HG03439 (cell line): ENCODE results near the gene VSTM5.

Experiments used
- ATAC-seq: cut with Tn5 transposase; IDR thresholded peaks from one replicate; pipeline ENCODE4 v1.9.1; 2021; ENCODE audit warnings: mild to moderate bottlenecking, moderate library complexity; ENCODE audit not compliant: unreplicated experiment

VSTM5 gene

GRCh38 chr11:93843906-93844305 lies 6.5 kb downstream of the VSTM5 start:
- ATAC-seq = no peak

- ATAC-seq = no peak
Measured at GRCh38 chr11:93842461-93842860, 8.0 kb downstream of the VSTM5 start.

GRCh38 chr11:93842034-93842433 lies 8.4 kb downstream of the VSTM5 start:
- no peak for ATAC-seq

- ATAC-seq = no peak
Measured at GRCh38 chr11:93841446-93841845, 9.0 kb downstream of the VSTM5 start.

GRCh38 chr11:93840981-93841380 lies 9.4 kb downstream of the VSTM5 start:
- ATAC-seq = no peak

GRCh38 chr11:93840180-93840579 lies 10.2 kb downstream of the VSTM5 start:
- ATAC-seq = no peak

GRCh38 chr11:93838967-93839366 lies 11.5 kb downstream of the VSTM5 start:
- ATAC-seq = no peak

GRCh38 chr11:93832780-93833179 lies 17.6 kb downstream of the VSTM5 start:
- ATAC-seq = no peak

- no peak for ATAC-seq
Measured at GRCh38 chr11:93831343-93832127, 18.9 kb downstream of the VSTM5 start.

- ATAC-seq = no peak
Measured at GRCh38 chr11:93829598-93829997, 20.8 kb downstream of the VSTM5 start.

- no peak for ATAC-seq
Measured at GRCh38 chr11:93827363-93827762, 23.1 kb downstream of the VSTM5 start.

GRCh38 chr11:93823210-93823609 lies 27.2 kb downstream of the VSTM5 start:
- ATAC-seq = no peak

- ATAC-seq = no peak
Measured at GRCh38 chr11:93822359-93822758, 28.1 kb downstream of the VSTM5 start.

GRCh38 chr11:93821617-93822016 lies 28.8 kb downstream of the VSTM5 start:
- no peak for ATAC-seq

- no peak for ATAC-seq
Measured at GRCh38 chr11:93820847-93821246, 29.6 kb downstream of the VSTM5 start.

GRCh38 chr11:93819966-93820695 lies 30.3 kb downstream of the VSTM5 start:
- no peak for ATAC-seq

- ATAC-seq = no peak
Measured at GRCh38 chr11:93817426-93818348, 32.7 kb downstream of the VSTM5 start.

GRCh38 chr11:93814966-93815633 lies 35.3 kb downstream of the VSTM5 start:
- ATAC-seq = no peak

- no peak for ATAC-seq
Measured at GRCh38 chr11:93813974-93814373, 36.4 kb downstream of the VSTM5 start.

GRCh38 chr11:93807980-93808379 lies 42.4 kb downstream of the VSTM5 start:
- no peak for ATAC-seq

- ATAC-seq = no peak
Measured at GRCh38 chr11:93804879-93805278, 45.5 kb downstream of the VSTM5 start.
